Islet of Langerhans (tissue), 1 donor: Measurements from ENCODE around the gene TXNRD1.
"Not testable (repeated sequence)": the region's sequence is repeated elsewhere in the genome, so short reads cannot be mapped to it uniquely, and the experiment has no call there.

Experiments used
- FAIRE-seq: peaks from one replicate; lab custom pipeline; 2011; peaks lifted over from hg19 to GRCh38; lab: Jason Lieb, UNC

The TXNRD1 gene

GRCh38 chr12:104281636-104282035 lies 66.1 kb downstream of the TXNRD1 start:
- no peak for FAIRE-seq

- FAIRE-seq = no peak
Measured at GRCh38 chr12:104282109-104282508, 66.5 kb downstream of the TXNRD1 start.

GRCh38 chr12:104285740-104286515 lies 70.3 kb downstream of the TXNRD1 start:
- no peak for FAIRE-seq

- peak; percentile 71 for FAIRE-seq
Measured at GRCh38 chr12:104286516-104287482, 71.2 kb downstream of the TXNRD1 start.

GRCh38 chr12:104288635-104289274 lies 73.2 kb downstream of the TXNRD1 start:
- FAIRE-seq = no peak

GRCh38 chr12:104290320-104290719 lies 74.7 kb downstream of the TXNRD1 start:
- no peak for FAIRE-seq

GRCh38 chr12:104290855-104291254 lies 75.3 kb downstream of the TXNRD1 start:
- FAIRE-seq = no peak

- FAIRE-seq = no peak
Measured at GRCh38 chr12:104291867-104292524, 76.4 kb downstream of the TXNRD1 start.

- no peak for FAIRE-seq
Measured at GRCh38 chr12:104292872-104293794, 77.6 kb downstream of the TXNRD1 start.

GRCh38 chr12:104294158-104294859 lies 78.7 kb downstream of the TXNRD1 start:
- not testable (repeated sequence) for FAIRE-seq

- no peak for FAIRE-seq
Measured at GRCh38 chr12:104294927-104295668, 79.5 kb downstream of the TXNRD1 start.

GRCh38 chr12:104295954-104296353 lies 80.4 kb downstream of the TXNRD1 start:
- FAIRE-seq = no peak

GRCh38 chr12:104296718-104297117 lies 81.1 kb downstream of the TXNRD1 start:
- no peak for FAIRE-seq

- no peak for FAIRE-seq
Measured at GRCh38 chr12:104297477-104298113, 82.0 kb downstream of the TXNRD1 start.

GRCh38 chr12:104299842-104300481 lies 84.4 kb downstream of the TXNRD1 start:
- no peak for FAIRE-seq

- FAIRE-seq = no peak
Measured at GRCh38 chr12:104303538-104304151, 88.1 kb downstream of the TXNRD1 start, which contains the start of gene EID3. EID3 (plus strand) TSS chr12:104303739; CDS start chr12:104303935, 196 bp downstream.

- FAIRE-seq = no peak
Measured at GRCh38 chr12:104304261-104305009, 88.9 kb downstream of the TXNRD1 start.
